SK-N-SH treated with all-trans-retinoic acid at 6 μM for 48 hours (cell line): ENCODE results near the gene STK33.

ENCODE experiments used
- BACH2 ChIP-seq: fragments of 250-450 bp; sonication (Bioruptor Pico); IDR thresholded peaks from 2 replicates; pipeline ENCODE4 v1.9.0; 2021; ENCODE audit warnings: mild to moderate bottlenecking, borderline replicate concordance
- CSRNP3 ChIP-seq: fragments of 250-450 bp; sonication (Bioruptor Pico); IDR thresholded peaks from 2 replicates; pipeline ENCODE4 v1.5.1; 2021; ENCODE audit warnings: mild to moderate bottlenecking, moderate library complexity
- ESRRG ChIP-seq: fragments of 250-450 bp; sonication (Bioruptor Pico); IDR thresholded peaks from 2 replicates; pipeline ENCODE4 v1.6.1; 2021; ENCODE audit warnings: mild to moderate bottlenecking
- RARB ChIP-seq: fragments of 250-450 bp; sonication (Bioruptor Pico); IDR thresholded peaks from 2 replicates; pipeline ENCODE4 v1.8.0; 2021; ENCODE audit warnings: mild to moderate bottlenecking, moderate library complexity
- SNAI2 ChIP-seq: fragments of 250-450 bp; sonication (Bioruptor Pico); IDR thresholded peaks from 2 replicates; pipeline ENCODE4 v1.5.0; 2020; ENCODE audit warnings: mild to moderate bottlenecking, moderate library complexity
- TCF4 ChIP-seq: fragments of 250-450 bp; sonication (Bioruptor Pico); IDR thresholded peaks from 2 replicates; pipeline ENCODE4 v1.8.0; 2021; ENCODE audit warnings: mild to moderate bottlenecking, moderate library complexity, borderline replicate concordance
- ZFP30 ChIP-seq: fragments of 450-650 bp; formaldehyde crosslinking; IDR thresholded peaks from 2 replicates; pipeline ENCODE4 v1.5.0; 2022; ENCODE audit warnings: mild to moderate bottlenecking, moderate library complexity
- ZNF565 ChIP-seq: fragments of 450-650 bp; formaldehyde crosslinking; conservative IDR thresholded peaks from 2 replicates; pipeline ENCODE4 v1.5.0; 2020; ENCODE audit warnings: low read depth, mild to moderate bottlenecking, moderate library complexity
- ZNF70 ChIP-seq: fragments of 450-650 bp; formaldehyde crosslinking; IDR thresholded peaks from 2 replicates; pipeline ENCODE4 v1.5.0; 2020; ENCODE audit warnings: mild to moderate bottlenecking, moderate library complexity
- TF ChIP-seq, protein P1 (sequence below): fragments of 250-450 bp; sonication (Bioruptor Pico); IDR thresholded peaks from 2 replicates; pipeline ENCODE4 v1.8.0; 2020; ENCODE audit warnings: mild to moderate bottlenecking, moderate library complexity, borderline replicate concordance
- TF ChIP-seq, protein P2 (sequence below): fragments of 250-450 bp; sonication (Bioruptor Pico); IDR thresholded peaks from 2 replicates; pipeline ENCODE4 v1.5.1; 2020; ENCODE audit warnings: low read depth, mild to moderate bottlenecking, moderate library complexity

DNA sequence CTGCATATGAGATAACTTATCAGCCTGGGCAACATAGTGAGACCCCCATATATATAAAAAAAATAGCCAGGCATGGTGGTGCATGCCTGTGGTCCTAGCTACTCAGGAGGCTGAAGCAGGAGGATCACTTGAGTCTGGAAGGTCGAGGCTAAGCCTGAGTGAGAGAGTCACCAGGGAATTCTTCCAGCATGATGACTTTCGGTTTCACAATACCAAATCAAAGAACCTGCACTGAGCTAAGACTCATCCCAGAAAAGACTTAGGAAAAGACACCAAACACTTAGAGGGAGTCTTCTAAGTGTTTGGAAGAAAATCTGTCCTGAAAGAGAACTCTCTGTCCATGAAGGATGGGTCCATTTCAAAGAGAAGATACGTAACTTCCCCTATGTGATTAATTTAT lies 12.7 kb downstream of the STK33 start:
- TF ChIP-seq RARB (CRISPR knock-in tag) (no peak), ESRRG (CRISPR knock-in tag) (no peak), BACH2 (CRISPR knock-in tag) (no peak), TCF4 (CRISPR knock-in tag) (no peak), ZFP30 (CRISPR knock-in tag) (no peak), SNAI2 (CRISPR knock-in tag) (no peak), CSRNP3 (CRISPR knock-in tag) (no peak), ZNF565 (CRISPR knock-in tag) (no peak), ZNF70 (CRISPR knock-in tag) (no peak)
- TF ChIP-seq, protein P1, sequence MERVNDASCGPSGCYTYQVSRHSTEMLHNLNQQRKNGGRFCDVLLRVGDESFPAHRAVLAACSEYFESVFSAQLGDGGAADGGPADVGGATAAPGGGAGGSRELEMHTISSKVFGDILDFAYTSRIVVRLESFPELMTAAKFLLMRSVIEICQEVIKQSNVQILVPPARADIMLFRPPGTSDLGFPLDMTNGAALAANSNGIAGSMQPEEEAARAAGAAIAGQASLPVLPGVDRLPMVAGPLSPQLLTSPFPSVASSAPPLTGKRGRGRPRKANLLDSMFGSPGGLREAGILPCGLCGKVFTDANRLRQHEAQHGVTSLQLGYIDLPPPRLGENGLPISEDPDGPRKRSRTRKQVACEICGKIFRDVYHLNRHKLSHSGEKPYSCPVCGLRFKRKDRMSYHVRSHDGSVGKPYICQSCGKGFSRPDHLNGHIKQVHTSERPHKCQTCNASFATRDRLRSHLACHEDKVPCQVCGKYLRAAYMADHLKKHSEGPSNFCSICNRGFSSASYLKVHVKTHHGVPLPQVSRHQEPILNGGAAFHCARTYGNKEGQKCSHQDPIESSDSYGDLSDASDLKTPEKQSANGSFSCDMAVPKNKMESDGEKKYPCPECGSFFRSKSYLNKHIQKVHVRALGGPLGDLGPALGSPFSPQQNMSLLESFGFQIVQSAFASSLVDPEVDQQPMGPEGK (CRISPR knock-in tag) = no peak
- TF ChIP-seq, protein P2, sequence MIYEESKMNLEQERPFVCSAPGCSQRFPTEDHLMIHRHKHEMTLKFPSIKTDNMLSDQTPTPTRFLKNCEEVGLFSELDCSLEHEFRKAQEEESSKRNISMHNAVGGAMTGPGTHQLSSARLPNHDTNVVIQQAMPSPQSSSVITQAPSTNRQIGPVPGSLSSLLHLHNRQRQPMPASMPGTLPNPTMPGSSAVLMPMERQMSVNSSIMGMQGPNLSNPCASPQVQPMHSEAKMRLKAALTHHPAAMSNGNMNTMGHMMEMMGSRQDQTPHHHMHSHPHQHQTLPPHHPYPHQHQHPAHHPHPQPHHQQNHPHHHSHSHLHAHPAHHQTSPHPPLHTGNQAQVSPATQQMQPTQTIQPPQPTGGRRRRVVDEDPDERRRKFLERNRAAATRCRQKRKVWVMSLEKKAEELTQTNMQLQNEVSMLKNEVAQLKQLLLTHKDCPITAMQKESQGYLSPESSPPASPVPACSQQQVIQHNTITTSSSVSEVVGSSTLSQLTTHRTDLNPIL (CRISPR knock-in tag) = no peak
